Tongue (tissue), 2 donors: ENCODE results near the gene CCSER2. TPM values are rescaled to one million over a fixed set of nuclear protein-coding genes. Genes with fewer than 3 reads are reported as not detected.
"Not testable (repeated sequence)": the region's sequence is repeated elsewhere in the genome, so short reads cannot be mapped to it uniquely, and the experiment has no call there.

Source experiments
- DNase-seq: peaks from one replicate; pipeline ENCODE4 v3.0.0-alpha.2; 2015
- total RNA-seq: library from RNA; depleted of rRNA; stranded (reverse); fragments of >200 nt; gene quantifications from one replicate; pipeline ENCODE4 v1.2.3, GENCODE V29; 2014

CCSER2 gene
- total RNA-seq, 1 donor from 2014 or later = 67.2 TPM

DNA sequence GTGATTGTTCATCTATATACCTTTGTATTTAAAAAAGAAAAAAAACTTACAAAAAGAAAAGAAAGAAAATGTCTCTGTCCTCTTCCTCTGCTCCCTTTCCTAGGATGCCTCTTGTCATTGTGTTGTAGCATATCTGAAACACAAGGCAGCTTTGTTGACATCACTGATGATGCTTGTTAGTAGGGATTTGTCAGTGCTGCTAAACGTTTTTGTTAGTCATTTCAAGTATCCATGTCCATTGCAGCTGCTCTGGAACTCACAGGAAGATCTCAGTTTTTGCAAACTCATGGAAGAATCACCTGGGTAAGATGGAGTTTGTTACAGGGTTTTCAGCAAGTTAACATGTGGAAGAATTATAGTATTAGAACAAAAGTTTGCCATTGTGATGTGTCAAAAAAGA is 123.6 kb downstream of the CCSER2 start:
- DNase-seq = peak; percentile 8

DNA sequence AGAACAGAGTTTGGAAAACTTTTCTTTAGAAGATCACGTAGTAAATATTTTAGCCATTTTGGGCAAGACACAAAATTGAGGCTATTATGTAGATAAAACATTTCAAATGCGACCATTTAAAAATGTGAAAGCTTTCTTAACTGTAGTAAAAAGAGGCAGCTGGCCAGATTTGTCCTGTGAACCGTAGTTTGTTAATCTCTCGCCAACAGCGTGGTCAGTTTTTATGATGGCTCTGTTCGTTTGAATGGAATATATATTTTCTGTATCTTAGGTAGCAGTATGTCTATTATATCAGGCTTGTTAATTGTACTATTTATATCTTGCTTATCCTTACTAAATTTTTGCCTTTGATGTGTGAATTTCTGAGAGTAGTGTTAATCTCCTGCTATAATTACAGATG is 124.9 kb downstream of the CCSER2 start:
- DNase-seq = no peak

DNA sequence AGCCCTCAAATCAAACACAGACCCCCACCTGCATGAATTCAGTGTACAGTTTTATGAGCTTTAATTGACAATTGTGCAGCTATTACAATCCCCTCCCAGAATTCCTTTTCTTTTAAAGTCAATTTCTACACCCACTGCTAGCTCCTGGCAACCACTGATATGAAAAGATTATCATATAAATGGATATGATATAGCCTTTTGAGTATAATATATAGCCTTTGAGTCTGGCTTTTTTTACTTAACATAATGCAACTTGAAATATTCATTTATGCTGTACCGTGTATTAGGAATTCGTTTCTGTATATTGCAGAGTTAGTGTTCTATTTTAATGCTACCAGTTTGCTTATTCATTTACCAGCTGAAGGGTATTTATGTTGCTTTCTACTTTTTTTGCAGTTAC is 127.7 kb downstream of the CCSER2 start:
- DNase-seq = no peak

DNA sequence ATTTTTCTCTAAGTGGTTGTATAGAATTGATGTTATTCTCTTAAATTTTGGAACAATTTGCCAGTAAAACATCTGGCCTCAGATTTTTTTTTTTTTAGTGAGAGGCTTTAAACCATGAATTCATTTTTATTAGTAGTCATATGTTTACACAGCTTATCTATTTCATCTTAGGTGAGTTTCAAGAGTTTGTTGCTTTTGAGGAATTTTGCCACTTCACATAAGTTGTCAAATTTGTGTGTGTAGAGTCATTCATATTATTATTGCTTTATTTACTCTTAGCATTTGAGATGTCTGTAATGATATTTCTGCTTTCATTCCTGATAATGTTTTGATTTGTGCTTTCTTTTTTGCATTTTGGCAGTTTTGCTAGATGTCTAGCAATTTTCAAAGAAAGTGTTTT is 132.1 kb downstream of the CCSER2 start:
- DNase-seq = no peak

DNA sequence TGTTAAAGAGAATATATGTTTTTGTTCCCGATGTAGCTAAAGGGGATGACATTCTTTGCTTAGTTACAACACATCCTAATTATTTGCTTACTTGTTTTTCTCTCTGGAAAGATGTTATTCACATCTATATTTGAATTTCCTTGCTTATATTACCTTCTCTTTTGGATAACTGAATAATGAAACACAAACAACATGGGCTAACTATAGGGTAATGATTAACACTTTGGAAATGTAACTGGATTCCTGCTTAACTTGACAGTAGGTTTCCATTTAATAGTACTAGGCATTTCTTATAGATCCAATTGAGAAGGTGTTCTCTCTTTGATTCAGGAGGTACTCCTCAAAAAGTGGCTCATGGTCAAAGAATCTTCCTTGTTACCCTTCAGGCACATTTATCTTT is 141.1 kb downstream of the CCSER2 start:
- DNase-seq = no peak

DNA sequence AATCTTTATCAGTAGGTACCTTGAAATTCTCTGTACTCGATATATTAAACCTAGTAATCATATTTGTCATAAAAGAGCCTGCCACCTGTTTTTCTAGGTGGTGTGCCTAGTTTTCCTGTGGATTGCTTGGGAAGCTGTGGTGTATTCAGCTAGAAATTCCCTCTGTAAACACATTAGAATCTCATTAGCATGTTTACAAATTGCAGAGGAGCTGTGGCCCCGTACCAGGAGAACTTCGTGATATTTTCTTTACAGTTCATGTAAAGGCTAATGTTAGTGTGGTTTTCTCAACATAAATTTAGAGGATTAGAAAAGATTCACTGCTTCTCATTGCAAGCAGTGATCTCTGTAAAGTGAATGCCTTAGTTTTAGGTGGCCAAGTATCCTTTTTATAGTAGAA is 144.7 kb downstream of the CCSER2 start:
- DNase-seq = no peak

DNA sequence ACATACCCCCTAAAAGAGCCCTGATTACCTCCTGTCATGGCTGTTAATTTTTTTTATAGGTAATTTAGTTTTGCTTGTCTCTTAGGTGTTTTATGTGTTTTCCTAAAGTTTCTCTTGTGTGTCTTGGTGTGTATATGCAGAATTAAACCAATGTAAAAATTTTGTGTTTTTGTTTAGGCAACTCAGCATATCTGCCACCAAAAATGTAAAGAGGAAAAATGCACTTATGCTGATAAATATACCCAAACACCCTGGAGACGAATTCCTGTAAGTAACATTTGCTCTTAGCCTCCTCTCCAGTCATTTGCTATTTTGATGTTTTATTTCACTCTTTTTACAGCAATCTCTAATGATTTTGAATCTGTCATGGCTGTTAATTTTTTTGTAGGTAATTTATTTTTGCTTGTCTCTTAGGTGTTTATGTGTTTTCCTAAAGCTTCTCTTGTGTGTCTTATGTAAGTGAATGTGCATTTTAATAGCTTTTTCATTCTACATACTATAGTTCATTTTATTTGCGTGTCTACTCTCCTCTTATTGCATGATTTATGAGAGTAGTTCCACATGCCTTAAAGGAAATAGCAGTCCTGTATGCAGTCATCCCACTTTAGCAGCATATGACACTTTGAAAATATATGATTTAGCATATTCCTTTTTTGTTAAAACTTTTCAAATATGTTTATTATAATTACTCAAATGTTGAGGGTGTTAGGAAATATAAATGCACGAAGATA is 149.2 kb downstream of the CCSER2 start:
- DNase-seq = no peak

DNA sequence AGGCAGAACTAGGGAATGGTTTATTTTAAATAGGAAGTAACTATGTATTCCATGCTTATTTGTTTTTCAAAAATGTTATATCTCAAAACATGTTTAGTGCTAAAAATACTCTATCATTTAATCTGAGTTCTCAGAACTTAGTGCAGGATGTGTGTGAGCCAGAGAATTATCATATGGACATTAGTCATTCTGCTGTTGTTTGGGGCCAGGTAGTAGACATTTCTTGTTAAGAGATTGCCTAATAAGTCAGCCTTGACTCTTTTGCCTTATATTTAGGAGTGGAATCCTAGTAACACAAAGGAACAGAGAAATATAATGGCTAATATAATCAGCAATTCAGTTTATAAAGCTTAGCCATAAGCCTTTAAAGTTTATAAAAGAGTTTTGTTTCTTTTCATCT is 149.8 kb downstream of the CCSER2 start:
- DNase-seq = no peak

DNA sequence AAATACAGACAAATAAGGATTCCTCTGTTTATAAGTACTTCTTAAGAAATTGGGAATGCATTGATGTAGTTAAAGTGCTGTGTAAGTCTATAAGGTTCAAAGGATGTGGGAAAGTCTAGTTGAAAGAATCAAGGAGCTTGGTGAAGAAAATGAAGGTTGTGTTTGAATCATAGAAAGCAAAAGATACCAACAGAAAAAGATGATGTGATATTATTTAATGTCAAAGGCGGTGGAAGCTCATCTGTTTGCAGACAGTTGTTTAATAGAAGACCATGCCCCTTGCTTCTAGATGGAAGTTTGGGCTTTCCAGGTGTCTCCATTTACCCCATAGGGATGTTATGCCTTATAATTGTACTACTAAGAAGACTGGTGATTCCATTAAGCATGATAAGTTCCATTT is 150.3 kb downstream of the CCSER2 start:
- DNase-seq = no peak

DNA sequence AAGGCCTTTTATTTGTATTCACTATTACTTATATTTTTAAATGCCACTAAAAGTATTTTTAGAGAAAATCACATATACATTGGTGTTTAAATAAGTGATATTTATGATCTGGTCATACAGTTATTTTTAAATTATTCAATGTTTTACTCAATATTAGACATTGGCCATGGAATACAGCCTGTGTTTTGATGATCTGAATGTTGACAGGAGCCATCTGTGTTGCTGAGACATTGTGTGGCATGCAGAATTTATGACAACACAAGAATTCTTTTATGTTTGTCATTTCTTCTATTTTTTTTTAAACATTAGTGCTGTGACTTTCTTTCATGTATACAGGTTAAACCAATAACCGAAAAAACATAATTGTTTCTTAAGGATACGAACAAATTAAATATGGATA is 156.2 kb downstream of the CCSER2 start:
- no peak for DNase-seq

DNA sequence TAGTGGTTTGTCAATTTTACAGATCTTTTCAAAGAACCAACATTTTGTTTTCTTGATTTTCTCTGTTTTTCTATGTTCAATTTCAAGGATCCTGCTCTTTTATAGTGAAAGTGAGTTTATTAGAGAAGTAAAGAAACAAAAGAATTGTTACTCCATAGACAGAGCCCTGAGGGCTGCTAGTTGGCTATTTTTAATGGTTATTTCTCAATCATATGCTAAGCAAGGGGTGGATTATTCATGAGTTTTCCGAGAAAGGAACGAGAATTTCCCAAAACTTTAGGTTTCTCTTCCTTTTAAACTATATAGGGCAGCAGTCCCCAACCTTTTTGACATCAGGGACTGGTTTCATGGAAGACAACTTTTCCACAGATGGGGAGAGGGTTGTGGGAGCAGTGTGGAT is 165.0 kb downstream of the CCSER2 start:
- DNase-seq = no peak

DNA sequence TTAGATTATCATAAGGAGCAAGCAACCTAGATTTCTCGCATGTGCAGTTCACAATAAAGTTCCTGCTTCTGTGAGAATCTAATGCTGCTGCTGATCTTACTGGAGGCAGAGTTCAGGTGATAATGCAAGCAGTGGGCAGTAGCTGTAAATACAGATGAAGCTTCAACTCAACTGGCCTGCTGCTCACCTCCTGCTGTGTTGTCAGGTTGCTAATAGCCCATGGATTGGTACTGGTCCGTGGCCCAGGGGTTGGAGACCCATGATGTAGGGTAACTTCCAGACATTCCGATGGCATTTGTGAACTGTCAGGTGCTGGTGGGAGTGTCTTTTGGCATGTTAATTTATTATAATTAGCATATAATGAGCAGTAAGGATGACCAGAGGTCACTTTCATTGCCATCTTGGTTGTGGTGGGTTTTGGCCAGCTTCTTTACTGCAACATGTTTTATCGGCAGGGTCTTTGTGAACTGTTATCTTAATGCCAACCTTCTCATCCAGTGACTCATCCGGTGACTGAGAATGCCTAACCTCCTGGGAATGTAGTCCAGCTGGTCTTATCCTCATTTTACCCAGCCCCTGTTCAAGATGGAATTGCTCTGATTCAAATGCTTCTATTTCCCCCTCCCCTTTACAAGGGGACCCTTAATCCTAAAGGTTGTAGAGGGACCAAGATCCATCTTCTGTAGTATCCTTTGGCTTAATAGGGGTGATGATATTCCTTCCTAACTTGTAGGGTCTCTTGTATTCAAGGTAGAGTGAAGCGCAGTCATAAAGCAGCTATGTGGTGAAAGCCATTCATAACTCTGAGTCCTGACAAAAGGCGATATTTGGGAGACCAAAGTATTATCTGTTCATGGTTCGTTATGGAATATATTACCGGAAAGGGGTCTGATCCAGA is 165.8 kb downstream of the CCSER2 start:
- no peak for DNase-seq

DNA sequence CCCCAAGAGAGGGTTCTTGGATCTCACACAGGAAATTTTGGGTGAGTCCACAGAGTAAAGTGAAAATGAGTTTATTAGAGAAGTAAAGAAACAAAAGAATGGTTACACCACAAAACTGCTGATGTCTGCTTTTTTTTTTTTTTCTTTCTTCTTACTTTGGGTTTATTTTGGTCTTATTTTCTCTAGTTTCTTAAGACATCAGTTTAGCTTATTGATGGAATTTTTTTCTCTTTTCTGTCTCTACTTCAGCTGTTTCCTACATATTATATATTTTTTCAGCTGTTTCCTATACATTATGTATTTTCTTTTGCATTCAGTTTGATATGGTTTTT is 166.4 kb downstream of the CCSER2 start:
- DNase-seq = no peak

DNA sequence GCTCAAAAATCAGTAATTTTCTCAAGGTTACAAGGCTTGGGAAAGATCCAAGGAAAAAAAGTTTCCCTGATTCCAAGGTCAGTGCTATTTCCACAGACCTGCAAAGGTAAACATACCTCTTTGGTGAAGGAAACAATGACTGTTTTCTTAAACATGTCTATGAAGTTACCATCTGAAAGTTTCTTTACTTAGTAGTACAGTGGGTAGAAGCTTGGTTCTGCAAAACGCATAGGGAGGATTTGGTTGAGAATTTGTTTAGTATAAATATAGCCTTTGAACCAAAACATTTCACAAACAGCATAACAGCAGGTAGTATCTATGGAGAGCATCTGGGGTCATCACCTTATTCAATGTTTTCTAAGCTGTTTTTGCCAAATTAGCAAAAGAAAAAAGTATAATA is 169.6 kb downstream of the CCSER2 start:
- DNase-seq = no peak

DNA sequence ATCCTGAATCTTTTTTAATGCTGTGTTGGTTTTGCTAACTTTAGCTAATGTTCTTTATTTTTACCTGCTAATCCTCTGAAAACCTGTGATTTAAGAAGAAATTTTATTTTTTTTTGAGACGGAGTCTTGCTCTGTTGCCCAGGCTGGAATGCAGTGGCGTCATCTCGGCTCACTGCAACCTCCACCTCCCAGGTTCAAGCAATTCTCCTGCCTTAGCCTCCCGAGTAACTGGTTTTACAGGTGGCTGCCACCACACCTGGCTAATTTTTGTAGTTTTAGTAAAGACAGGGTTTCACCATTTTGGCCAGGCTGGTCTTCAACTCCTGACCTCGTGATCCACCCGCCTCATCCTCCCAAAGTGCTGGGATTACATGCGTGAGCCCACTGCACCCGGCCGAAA is 170.7 kb downstream of the CCSER2 start:
- DNase-seq = not testable (repeated sequence)

DNA sequence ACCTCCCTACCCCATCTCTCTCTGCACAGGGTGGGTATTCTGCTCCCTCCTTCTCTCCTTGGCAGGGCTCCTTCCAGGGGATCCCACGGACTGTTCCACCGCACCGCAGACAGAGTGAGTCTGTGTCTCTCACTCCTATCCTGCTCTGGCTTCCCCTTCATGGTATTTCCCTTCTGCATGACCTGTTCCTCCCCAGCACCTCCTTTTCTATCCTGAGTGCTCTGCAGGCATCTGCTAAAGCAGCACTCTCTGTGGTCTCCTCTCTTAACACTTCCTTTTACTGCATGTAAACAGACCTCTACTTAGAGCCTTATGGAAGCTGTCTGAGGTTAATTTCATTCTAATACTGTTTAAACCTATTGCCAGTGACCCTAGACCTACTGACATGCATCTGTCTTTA is 171.5 kb downstream of the CCSER2 start:
- no peak for DNase-seq

DNA sequence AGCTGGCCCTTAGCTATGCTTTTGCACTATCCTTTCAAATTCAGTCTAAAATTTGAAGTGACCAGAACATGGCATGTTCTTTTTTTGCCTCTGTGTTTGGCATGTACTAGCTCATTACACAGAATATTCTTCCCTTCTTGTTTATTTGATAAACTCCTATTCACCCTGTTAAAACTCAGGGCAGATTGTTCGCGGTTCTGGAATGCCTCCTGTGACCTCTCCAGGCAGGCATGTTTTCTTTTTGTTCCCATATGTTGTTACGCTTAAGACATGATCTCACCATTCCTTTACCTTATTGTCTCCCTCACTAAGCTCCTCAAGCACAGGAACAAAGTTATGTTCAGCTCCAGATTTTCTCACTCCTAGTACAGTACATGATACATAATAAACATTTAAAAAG is 181.7 kb downstream of the CCSER2 start:
- DNase-seq = no peak

DNA sequence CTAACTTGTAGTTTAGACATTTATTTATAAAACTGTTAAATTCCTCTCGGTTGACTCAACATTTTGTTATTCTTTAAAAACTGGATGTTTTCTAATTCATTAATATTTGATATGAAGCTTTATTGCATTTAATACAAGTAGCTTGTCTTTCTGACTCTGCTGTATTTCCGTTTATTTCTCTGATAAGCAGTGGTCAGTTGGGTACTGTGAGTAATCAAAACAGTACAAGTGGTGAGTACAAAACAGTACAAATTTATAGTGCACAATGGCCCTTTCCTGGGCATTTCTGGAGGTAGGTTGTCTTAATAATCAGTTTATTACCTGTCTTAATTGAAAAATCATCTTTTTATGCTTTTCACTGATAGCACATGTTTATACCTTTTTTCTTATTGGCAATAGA is 182.7 kb downstream of the CCSER2 start:
- DNase-seq = no peak

DNA sequence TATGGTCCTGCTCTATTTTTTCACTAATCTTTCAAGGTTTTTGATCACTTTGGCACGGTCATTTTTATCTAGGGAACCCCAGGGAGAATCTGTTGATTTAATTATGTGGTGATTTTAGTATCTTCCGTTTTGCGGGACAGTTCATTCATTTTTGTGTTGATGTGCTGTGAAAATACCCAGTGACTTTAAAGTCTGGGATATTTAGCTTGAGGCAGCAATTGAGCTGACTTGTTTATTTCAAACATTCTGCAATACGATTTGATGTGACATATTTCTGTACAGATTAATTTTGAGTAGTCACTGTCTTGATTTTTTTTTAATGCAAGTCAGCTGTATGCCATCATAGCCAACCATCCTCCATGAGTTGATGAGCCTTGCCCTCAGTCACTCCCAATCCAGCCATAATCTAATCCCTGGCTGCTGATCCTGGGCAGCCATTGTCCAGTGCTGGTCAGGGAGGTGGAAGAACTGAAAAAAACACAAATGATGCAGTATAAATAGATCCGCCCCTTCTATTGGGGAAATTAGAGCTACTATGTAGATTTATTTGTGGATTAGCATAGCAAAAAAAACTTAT is 183.4 kb downstream of the CCSER2 start:
- no peak for DNase-seq

DNA sequence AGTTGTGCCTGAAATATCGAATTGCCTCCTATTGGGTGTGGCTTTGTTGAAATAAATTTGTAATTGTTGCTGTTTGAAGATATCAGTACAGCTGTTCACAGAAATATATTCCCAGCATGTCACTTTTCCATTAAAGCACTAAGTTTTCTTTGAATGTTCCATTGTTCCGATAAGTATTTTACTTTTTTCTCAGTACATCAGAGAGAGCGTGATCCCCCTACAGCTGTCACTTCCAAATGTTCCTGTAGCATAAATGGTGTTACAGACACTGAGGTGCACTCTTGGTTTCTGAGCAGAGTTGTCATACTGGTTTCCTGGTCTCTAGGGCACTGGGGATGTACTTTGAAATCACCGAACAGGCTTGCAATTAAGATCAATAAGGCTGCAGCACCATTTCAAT is 189.2 kb downstream of the CCSER2 start:
- no peak for DNase-seq

DNA sequence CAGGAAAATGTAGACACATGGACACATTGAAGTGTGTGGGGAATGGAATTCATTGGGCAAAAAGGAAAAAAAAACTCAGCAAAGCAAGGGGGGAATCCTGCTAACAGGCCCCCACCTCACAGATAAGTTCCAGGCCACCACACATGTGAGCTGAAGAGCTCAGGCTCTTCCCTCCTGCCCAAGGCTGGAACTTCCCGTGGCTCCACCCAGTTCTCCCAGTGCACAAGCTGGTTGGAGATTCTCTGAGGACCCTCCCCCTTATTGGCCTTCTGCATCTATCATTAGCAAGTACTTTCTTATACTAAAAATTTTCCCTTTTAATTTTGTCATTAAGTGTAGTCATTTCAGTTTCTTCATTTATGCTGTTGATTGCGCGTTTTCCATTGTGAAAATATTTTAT is 190.8 kb downstream of the CCSER2 start:
- DNase-seq = no peak

DNA sequence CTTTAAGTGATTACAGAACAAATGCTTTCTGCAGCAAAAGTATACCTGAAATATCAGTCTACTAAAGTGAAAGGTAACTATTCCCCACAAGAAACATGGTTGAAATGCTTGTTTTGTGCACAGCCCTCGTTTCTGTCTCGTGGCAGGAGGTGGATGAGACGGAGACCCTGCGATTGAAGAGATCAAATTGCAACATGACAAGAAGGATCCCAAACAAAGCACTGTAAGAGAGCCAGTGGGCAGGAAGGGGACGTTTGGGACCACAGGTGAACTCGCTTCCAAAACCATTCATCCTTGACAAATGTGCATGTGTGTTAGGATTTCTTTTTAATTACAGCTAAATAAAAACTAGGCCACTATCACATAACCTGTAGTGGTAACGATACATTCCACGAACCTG is 192.6 kb downstream of the CCSER2 start:
- no peak for DNase-seq

DNA sequence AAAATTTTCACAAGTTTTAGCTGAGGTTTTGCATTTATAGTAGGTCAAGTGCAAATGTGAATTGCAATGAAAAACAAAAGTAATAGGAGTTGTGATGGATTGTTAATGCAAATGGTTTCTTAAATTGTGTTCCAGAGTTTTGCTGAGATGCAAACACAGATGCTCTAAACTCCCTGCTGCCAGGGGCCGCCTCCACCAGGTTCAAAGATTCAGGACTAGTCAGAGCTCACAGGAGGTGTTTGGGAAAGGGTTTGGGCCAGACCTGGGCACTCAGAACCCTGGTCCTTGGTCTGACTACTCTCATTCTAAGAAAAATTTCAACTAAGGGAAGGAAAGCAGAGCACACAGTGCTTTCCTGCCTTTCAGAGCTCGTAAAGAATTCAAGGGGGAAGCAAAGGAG is 193.1 kb downstream of the CCSER2 start:
- no peak for DNase-seq
